Glomerular visceral epithelial cell (primary cell): Measurements from ENCODE around the gene LY9.
A peak's percentile ranks its signal among the peaks of the same experiment; 100 is the strongest.
"Not testable (repeated sequence)": the region's sequence is repeated elsewhere in the genome, so short reads cannot be mapped to it uniquely, and the experiment has no call there.

Source experiments
- DNase-seq: peaks from one replicate; pipeline ENCODE4 v3.0.0-alpha.2; 2016; ENCODE audit errors: extremely low spot score

LY9 gene

GRCh38 chr1:160773093-160773492 is 22.9 kb upstream of the LY9 start:
- no peak for DNase-seq

DNA sequence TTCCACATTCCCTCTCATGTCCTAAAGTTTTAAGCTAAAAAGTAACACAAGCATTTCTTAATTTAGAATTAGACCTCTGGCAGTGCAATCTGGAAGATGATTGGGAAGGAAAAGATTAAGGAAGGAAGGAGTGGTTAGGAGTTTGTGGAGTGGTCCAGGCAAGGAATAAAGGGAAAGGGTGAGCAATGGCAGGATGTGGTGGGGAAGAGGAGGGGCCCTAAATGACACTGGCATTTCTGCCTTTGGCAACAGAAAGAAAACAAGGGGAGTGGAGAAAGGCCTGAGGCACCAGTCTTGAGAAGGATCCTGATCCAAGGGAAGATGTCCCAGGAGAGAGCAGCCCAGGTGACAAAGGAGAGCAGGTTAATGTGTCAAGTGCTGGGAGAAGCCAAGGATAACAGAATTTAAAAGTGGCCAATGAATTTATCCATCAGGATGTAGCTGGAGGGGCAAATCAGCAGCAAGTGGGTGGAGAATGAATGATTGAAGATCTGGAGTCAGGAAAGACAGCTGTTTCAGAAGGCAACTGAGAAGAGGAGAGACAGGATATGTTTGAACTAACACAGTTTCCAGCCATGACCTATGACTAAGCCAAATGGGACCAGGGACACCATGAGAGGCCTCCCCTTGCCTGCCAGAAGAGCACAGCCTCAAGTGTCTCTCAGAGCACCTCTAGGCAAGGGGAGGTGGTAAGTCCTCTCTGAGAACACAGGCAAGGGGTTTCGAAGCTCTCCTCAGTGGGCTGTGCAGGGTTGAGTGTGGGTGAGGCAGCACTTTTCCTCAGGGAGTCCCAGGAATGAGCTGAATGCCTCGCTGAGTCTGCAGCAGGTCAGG is 20.9 kb upstream of the LY9 start:
- DNase-seq = no peak

GRCh38 chr1:160776178-160776577 is 19.8 kb upstream of the LY9 start:
- no peak for DNase-seq

DNA sequence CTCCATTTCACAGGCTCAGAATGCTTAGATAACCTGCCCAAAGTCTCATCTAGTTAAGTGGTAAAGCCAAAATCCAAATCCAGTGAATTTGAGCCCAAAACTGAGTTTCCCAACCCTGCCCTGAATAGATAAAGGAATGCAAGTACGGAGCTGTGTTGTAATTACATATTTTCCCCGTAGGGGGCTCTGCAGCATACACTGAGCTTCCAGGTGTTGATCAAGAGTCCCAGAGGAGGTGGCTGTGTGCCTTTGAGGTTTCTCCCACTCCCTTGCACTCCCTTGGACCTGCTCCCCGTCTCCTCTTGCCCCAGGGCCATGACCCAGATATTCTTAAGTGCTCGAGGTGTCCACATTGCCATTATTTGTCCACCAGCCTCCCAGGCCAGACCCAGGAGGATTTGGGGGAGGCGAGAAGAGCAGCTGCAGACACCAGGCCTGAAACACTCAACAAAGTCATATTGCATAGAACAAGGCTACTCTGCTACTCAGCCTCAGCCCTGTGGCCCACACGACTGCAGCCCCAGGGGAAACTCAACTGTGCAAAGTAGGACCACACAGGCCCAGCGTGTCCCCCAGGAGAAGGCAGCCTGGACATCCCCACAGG is 18.4 kb upstream of the LY9 start:
- peak; percentile 9 for DNase-seq

GRCh38 chr1:160778976-160779375 is 17.0 kb upstream of the LY9 start:
- DNase-seq = no peak

DNA sequence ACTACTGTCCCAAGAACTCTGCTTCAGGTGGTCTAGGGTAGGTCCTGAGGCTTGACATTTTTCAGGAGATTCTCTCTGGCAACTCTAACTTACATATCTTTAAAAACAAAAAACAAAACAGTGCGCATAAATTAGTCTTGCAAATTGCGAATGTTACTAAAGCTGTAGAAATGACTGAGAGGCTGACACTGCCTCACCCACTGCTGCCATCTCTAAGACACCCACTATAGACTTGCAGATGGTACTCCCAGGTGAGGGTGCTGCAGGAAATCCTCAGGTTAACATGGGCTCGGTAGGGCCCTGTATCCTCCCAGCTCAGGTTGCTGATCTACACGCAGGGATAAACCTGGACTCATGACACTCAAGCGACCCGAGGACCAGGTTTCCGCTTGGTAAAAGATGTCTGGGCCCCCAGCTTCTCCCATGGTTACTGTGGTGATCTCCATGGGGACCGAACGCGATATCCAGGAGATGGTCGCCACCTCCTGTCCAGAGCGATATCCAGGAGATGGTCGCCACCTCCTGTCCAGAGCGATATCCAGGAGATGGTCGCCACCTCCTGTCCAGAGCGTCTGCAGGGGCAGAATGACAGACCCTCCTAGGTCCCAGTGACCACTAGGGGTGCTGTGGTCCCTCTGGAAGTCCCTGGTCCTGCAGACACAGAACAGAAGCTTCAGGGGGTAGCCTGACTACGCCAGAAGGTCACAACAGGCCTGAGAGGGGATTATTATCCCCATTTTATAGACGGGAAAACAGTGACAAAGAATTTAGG is 16.2 kb upstream of the LY9 start:
- peak; percentile 20 for DNase-seq

- no peak for DNase-seq
Measured at GRCh38 chr1:160780398-160780755, 15.6 kb upstream of the LY9 start.

DNA sequence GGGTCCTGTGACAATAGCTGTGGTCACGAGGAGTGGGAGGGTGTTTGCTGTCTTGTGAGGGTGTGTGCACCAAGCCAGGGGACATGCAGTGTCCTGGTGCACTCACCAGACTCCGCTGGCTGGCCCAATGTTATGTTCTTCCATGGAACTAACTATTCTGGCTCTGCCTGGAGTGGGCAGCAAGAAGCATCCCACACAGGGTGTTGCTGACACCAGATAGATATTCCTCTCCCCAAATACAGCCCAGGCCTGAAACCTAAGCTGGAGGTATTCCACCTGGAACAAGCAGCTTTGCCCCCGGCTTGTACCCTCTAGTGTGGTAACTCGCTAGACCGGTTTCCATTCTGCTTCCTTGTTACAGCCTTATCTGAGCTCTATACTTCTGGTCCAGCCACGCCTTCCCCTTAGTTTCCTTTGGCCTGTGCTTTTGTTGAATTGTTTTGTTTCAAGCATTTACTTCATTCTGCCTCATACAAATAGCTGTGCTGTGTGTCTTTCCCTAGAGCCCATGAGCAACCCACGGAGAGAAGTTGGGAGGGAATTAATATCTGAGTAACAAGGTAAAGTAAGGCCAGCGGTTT is 14.7 kb upstream of the LY9 start:
- DNase-seq = no peak

DNA sequence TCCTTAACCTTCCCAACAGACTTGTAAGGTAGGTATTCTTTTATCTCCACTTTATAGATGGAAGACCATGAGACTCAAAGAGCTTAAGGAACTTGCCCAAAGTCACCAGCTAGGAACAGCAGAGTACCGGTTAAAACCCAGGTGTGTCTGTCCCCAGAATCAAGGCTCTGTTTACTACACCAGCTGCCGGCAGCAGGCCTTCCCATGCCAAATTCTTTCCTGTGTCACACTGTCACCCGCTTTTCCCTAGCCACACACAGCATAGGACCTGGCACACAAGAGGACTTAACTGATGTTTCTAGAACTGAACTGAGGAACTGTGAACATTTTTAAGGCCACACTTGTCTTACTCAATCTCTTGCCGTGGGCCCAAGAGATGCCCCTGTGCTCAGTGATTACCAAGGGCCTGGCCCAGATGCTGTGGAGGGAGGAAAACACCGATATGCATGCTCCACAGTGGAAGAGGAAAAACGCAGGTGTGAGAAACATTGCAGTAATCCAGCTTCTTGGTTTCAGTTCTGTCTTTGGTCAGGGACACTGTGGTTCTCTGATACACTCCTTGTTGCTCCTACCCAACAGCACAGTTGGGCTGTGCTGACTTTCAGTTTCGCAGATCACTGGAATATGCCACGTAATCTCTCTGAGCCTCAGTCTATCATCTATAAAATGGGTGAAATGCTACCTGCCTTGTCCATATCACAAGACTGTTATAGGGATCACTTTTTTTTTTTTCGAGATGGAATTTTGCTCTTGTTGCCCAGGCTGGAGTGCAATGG is 13.9 kb upstream of the LY9 start:
- DNase-seq = no peak

- not testable (repeated sequence) for DNase-seq
Measured at GRCh38 chr1:160782988-160783765, 12.8 kb upstream of the LY9 start.

DNA sequence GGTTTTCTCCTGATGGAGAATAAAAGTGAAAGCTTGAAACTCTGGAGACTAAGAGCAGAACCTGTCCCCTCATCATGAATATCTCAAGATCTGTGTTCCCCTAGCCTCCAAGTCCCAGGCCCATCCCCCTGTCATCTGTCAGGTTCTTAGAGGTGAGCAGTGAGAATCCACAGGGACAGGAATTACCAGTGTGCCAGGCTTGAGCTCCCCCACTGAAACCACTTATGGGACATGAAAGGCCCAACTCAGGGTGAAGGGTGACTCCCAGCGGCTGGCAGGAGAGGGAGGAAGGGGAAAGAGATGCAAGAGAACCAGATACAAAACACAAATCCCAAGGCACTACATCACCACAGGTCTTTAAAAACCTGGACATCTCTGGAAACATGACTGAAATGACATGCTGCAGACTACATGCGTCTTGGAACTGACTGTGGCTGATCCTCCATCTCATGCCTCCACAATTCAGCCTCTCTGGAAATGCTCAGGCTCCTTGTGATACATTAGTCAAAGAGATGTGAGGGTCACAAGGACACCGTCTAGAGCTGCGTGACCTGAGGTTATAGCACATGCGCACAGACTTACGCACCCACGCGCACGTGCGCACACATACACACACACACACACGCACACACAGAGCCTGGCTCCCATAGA is 6.8 kb upstream of the LY9 start:
- no peak for DNase-seq

GRCh38 chr1:160789702-160790611 is 6.0 kb upstream of the LY9 start:
- DNase-seq = no peak

GRCh38 chr1:160794376-160794775 is 1.6 kb upstream of the LY9 start:
- DNase-seq = no peak

- no peak for DNase-seq
Measured at GRCh38 chr1:160797271-160797709, 1.3 kb downstream of the LY9 start.

DNA sequence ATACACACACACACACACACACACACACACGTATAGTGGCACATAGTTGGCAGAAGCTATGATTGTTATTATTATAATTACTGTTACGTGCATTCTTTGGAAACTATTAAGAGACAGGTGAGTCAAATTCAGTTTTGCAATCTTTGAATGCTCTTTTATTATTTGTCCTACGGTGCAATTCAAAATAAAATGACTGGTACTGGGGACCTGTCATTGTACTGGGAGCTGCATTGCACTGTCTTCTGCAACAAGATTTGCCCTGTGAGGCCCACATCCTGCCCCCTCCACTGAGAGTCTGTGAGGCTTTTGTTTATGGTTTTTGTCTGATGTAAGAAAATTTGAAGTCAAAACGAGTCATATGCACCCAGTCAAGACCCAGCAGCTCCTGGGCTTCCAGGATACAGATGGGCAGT is 1.9 kb downstream of the LY9 start:
- DNase-seq = no peak

DNA sequence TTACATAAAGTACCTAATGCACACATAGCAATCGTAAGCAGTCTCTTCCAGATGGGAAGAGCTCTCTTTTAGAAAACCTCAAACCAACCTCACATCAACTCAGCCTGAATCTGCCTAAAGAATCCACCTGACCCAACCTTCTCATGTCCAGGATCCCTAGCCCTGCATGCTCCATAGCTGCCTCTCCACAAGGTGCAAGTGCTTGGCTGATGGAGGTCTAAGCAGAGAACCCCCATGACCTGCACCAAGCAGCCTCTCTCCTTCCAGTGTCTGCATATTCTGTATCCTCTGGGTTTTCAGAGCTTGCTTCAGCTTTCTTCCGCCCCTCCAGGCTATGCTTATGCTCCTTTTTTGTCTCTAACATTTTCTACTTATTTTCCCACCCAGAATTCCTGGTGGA is 2.5 kb downstream of the LY9 start:
- no peak for DNase-seq

GRCh38 chr1:160799641-160800040 is 3.7 kb downstream of the LY9 start:
- DNase-seq = no peak

DNA sequence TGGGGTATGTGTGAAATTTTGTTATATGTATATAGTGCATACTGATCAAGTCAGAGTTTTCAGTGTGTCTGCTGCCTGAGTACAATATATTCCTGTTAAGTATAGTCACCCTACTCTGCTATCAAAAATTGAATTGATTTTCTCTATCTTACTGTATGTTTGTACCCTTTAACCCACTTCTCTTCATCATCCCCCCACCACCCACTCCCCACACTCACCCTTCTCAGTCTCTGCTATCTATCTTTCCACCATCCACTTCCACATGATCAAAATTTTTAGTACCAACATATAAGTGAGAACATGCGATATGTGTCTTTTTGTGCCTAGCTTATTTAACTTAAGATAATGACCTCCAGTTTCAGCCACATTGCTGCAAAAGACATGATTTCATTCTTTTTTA is 4.2 kb downstream of the LY9 start:
- DNase-seq = no peak
